ENCODE measurements around the gene BAIAP2L2.
"Not testable (repeated sequence)": the region's sequence is repeated elsewhere in the genome, so short reads cannot be mapped to it uniquely, and the experiment has no call there.

Gene BAIAP2L2

GRCh38 chr22:38038890-38039812, 71.3 kb downstream of the BAIAP2L2 start:
- no peak for DNase-seq (ENCODE audit: low read depth in 3 of 3)

GRCh38 chr22:38038426-38038825, 72.1 kb downstream of the BAIAP2L2 start:
- DNase-seq (ENCODE audit: low read depth in 3 of 3) = no peak

- DNase-seq (ENCODE audit: low read depth in 3 of 3) = not testable (repeated sequence)
Observed at GRCh38 chr22:38037367-38038150, 72.9 kb downstream of the BAIAP2L2 start.

DNA sequence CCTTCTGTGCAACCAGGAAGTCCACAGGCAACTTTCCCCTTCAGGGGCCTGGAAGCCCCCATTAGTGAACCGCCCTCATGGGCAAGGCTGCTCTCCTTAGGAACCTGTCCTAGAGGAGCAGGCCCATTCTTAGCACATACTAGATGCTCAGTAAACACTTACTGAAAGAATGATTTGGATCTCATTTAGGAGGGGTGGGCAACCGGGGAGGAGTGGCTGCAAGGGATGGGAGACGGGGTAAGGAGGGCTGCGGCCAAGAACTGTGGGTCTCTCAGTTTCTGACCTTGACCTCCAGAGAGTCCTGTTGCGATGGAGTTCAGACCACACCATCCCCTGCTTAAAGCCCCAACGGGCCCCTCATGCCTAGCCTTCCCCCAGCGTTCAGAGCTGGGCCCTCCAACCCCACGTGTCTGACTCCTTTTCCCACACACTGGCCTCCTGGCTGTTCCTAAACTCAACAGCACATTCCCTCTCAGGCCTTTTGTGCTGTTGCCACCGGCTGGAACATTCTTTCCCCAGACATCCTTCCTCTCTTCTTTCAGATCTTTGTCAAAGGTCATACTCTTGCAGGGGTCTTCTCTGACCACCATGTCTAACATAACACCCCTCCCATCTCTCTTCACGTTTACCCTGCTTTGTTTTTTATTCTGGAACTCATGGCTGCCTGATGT, 74.0 kb downstream of the BAIAP2L2 start:
- no peak for DNase-seq (ENCODE audit: low read depth in 3 of 3)

- DNase-seq (ENCODE audit: low read depth in 3 of 3) = no peak
Observed at GRCh38 chr22:38035530-38035885, 75.0 kb downstream of the BAIAP2L2 start.
